Mesendoderm (in vitro differentiated cells): ENCODE measurements around the gene PHKG1.
A peak's percentile ranks its signal among the peaks of the same experiment; 100 is the strongest.
"Not testable (repeated sequence)": the region's sequence is repeated elsewhere in the genome, so short reads cannot be mapped to it uniquely, and the experiment has no call there.

ENCODE experiments used
- DNase-seq: peaks from one replicate; pipeline ENCODE4 v3.0.0; 2013
- H2AK5ac ChIP-seq: 2 replicates; pipeline ENCODE4 v1.6.1; 2013; ENCODE audit warnings: low read length, inconsistent platforms
- H2BK120ac ChIP-seq: 2 replicates; pipeline ENCODE4 v1.6.1; 2013; ENCODE audit warnings: low read depth, mild to moderate bottlenecking, low read length, moderate library complexity, mixed read lengths
- H2BK15ac ChIP-seq: replicated peaks from 2 replicates; pipeline ENCODE4 v1.6.1; 2013; ENCODE audit warnings: low read depth, mild to moderate bottlenecking, moderate library complexity
- H2BK5ac ChIP-seq: 2 replicates; pipeline ENCODE4 v1.6.1; 2013; ENCODE audit warnings: low read length, inconsistent platforms
- H3K18ac ChIP-seq: 2 replicates; pipeline ENCODE4 v1.6.1; 2013; ENCODE audit warnings: mild to moderate bottlenecking, low read length, mixed read lengths
- H3K23ac ChIP-seq: one replicate; pipeline ENCODE4 v1.6.1; 2013; ENCODE audit warnings: low read length
- H3K27ac ChIP-seq: 2 replicates; pipeline ENCODE4 v1.5.1; 2013; ENCODE audit warnings: low read depth, mild to moderate bottlenecking, inconsistent platforms, low read length, moderate library complexity
- H3K27me3 ChIP-seq: 2 replicates; pipeline ENCODE4 v1.6.1; 2013; ENCODE audit warnings: low read length, control low read depth, mild to moderate bottlenecking, inconsistent platforms; ENCODE audit not compliant: insufficient read depth, poor library complexity
- H3K36me3 ChIP-seq: 2 replicates; pipeline ENCODE4 v1.6.1; 2013; ENCODE audit warnings: low read length, inconsistent platforms; ENCODE audit not compliant: control insufficient read depth, insufficient read depth
- H3K4ac ChIP-seq: one replicate; pipeline ENCODE4 v1.6.1; 2013; ENCODE audit warnings: low read depth, mild to moderate bottlenecking, low read length, moderate library complexity
- H3K4me1 ChIP-seq: 2 replicates; pipeline ENCODE4 v1.6.1; 2013; ENCODE audit warnings: low read depth, low read length, inconsistent platforms; ENCODE audit not compliant: control insufficient read depth
- H3K4me2 ChIP-seq: 2 replicates; pipeline ENCODE4 v1.6.1; 2013; ENCODE audit warnings: low read length
- H3K4me3 ChIP-seq: 2 replicates; pipeline ENCODE4 v1.5.1; 2013; ENCODE audit warnings: mild to moderate bottlenecking, low read length
- H3K56ac ChIP-seq: one replicate; pipeline ENCODE4 v1.6.1; 2013; ENCODE audit warnings: low read length
- H3K79me1 ChIP-seq: 2 replicates; pipeline ENCODE4 v1.6.1; 2013; ENCODE audit warnings: low read length, inconsistent platforms
- H3K79me2 ChIP-seq: 2 replicates; pipeline ENCODE4 v1.6.1; 2013; ENCODE audit warnings: mild to moderate bottlenecking, low read length; ENCODE audit not compliant: control insufficient read depth, insufficient read depth
- H3K9ac ChIP-seq: 2 replicates; pipeline ENCODE4 v1.6.1; 2013; ENCODE audit warnings: low read length, inconsistent platforms
- H4K5ac ChIP-seq: one replicate; pipeline ENCODE4 v1.6.1; 2013; ENCODE audit warnings: low read length
- H4K8ac ChIP-seq: one replicate; pipeline ENCODE4 v1.6.1; 2013; ENCODE audit warnings: low read depth, mild to moderate bottlenecking, control low read depth, low read length, moderate library complexity
- WGBS: extraction: QIAGEN DNeasy Blood & Tissue Kit; methylation state at CpG from one replicate; pipeline ENCODE4 v1.1.7; 2013; ENCODE audit warnings: low lambda C conversion rate, missing lambda C conversion rate; ENCODE audit not compliant: insufficient coverage; ENCODE audit errors: extremely low coverage; 5-methylcytosine and 5-hydroxymethylcytosine counted together

Gene PHKG1

DNA sequence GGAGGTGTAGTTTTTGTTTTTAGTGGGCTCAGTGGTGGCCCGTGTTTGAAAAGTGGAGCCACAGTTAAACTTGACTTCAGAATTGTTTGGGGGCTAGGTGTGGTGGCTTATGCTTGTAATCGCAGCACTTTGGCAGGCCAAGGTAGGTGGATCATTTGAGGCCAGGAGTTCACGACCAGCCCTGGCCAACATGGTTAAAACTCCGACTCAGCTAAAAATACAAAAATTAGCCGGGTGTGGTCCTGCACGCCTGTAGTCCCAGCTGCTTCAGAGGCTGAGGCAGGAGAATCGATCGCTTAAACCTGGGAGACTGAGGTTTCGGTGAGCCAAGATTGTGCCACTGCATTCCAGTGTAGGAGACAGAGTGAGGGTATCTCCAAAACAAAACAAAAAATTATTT, 39.4 kb downstream of the PHKG1 start:
- Histone ChIP-seq H2BK5ac (no peak overlapping the region), H3K36me3 (peaks cover 6% of the 10 kb centered on the region)
- no peak for DNase-seq

DNA sequence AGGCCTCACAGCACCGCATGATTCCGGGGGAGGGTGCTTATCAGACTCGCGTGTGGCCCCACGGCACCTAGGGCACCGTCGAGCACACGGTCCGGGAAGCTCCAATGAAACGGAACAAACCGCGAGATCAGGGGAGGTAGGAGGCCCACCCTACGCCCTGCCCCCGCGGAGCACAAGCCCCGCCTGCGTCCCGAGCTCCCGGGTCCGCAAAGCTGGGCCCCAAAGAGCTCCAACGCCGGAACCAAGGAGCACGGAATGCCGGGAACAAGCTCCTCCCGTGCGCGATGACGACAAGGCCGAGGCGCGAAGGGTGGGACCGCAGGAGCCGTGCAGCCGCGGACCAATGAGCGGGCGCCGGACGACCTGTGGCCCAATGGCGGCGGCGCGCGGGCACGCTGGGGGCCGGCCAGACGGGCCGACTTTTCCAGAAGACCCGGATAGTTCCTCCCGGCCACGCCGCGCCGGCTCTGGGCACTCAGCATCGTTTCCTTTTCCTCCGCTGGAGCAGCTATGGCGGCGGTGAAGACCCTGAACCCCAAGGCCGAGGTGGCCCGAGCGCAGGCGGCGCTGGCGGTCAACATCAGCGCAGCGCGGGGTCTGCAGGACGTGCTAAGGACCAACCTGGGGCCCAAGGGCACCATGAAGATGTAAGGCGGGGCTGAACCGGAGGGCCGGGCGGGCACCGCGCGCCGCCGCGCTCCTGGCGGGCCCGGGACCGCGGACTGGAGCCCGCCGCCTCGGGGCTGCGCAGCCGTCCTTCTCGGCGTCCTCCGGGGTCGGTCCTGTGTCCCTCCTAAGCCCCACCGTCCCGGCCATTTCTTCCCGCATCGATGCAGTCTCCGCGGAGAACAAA, 41.2 kb downstream of the PHKG1 start, which contains the start of the genes CCT6A and PSPH:
Gene CCT6A, plus strand, starts transcription at position 427 of the 853 bp plus-strand sequence. Its CDS starts 84 bp downstream, at position 511.
Gene PSPH, minus strand, starts transcription at position 106 of the 853 bp plus-strand sequence. CDS start 30,232 bp downstream, outside the sequence.
- no CpG with 5 or more reads among the region's 97 CpGs for WGBS
- Histone ChIP-seq H2BK15ac (no peak within 1 kb of the TSS), H3K79me2 (peaks cover 40% of the 10 kb centered on the region), H3K36me3 (peaks cover 2% of the 10 kb centered on the region), H3K23ac (peak within 1 kb of the TSS; percentile 97), H3K9ac (peak within 1 kb of the TSS; percentile 99), H3K4ac (peak within 1 kb of the TSS; percentile 100), H2BK120ac (peak within 1 kb of the TSS; percentile 88), H2BK5ac (peak within 1 kb of the TSS; percentile 93), H4K8ac (peak within 1 kb of the TSS; percentile 82), H3K4me2 (peak within 1 kb of the TSS; percentile 79), H2AK5ac (peak within 1 kb of the TSS; percentile 45), H3K27ac (peak within 1 kb of the TSS; percentile 95), H3K27me3 (no peaks in the 10 kb centered on the region), H3K4me3 (peak within 1 kb of the TSS; percentile 99), H3K79me1 (no peaks in the 10 kb centered on the region), H3K18ac (peak within 1 kb of the TSS; percentile 98), H3K4me1 (peaks cover 4% of the 10 kb centered on the region), H4K5ac (no peak within 1 kb of the TSS), H3K56ac (peak within 1 kb of the TSS; percentile 99)
- peak; percentile 99 for DNase-seq

More for the DNA sequence above, 39.4 kb downstream of the PHKG1 start:
- H3K9ac ChIP-seq: peak overlapping the region; percentile 77
- H3K4me3 ChIP-seq: no peak overlapping the region
- H2AK5ac ChIP-seq: no peak overlapping the region
- H3K4ac ChIP-seq: no peak overlapping the region
- peak overlapping the region; percentile 31 for H3K4me2 ChIP-seq
- no peak overlapping the region for H4K5ac ChIP-seq
- H3K4me1 ChIP-seq: peaks cover 4% of the 10 kb centered on the region
- H3K18ac ChIP-seq: no peak overlapping the region
- peaks cover 40% of the 10 kb centered on the region for H3K79me2 ChIP-seq
- no peak overlapping the region for H2BK15ac ChIP-seq
- peak overlapping the region; percentile 78 for H3K56ac ChIP-seq
- H3K27me3 ChIP-seq: no peaks in the 10 kb centered on the region
- H4K8ac ChIP-seq: no peak overlapping the region
- no CpG with 5 or more reads among the region's 9 CpGs for WGBS
- H3K23ac ChIP-seq: no peak overlapping the region
- no peak overlapping the region for H2BK120ac ChIP-seq
- H3K79me1 ChIP-seq: no peaks in the 10 kb centered on the region
- H3K27ac ChIP-seq: no peak overlapping the region

DNA sequence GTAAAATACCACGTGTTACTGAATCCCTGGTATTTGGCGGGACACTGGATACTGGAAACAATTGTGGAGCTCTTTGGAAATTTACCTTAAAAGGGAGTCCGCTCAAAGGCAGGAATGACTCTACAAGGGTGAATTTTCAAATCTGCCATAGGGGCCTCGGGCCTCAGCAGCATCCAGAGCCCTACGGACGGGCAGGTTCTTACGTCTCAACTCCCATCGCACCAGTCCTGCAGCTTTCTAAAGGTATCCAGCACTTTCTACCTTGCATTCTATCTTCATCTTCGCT, 41.8 kb downstream of the PHKG1 start:
- Histone ChIP-seq H2BK120ac (peak overlapping the region; percentile 88), H3K79me2 (peaks cover 40% of the 10 kb centered on the region), H3K4ac (peak overlapping the region; percentile 99), H3K36me3 (peaks cover 2% of the 10 kb centered on the region), H3K9ac (peak overlapping the region; percentile 90), H4K5ac (no peak overlapping the region), H4K8ac (peak overlapping the region; percentile 82), H3K23ac (no peak overlapping the region), H3K79me1 (no peaks in the 10 kb centered on the region), H2AK5ac (no peak overlapping the region), H3K4me2 (peak overlapping the region; percentile 15), H2BK15ac (no peak overlapping the region), H3K4me3 (peak overlapping the region; percentile 70), H3K27me3 (no peaks in the 10 kb centered on the region), H3K4me1 (peaks cover 4% of the 10 kb centered on the region), H3K18ac (peak overlapping the region; percentile 95), H2BK5ac (peak overlapping the region; percentile 33), H3K27ac (peak overlapping the region; percentile 88), H3K56ac (peak overlapping the region; percentile 95)
- no CpG with 5 or more reads among the region's 9 CpGs for WGBS
- DNase-seq: no peak

GRCh38 chr7:56048763-56049162, 44.0 kb downstream of the PHKG1 start:
- WGBS: no CpG with 5 or more reads among the region's 8 CpGs
- not testable (repeated sequence) for H3K36me3 ChIP-seq, H3K56ac ChIP-seq, H3K18ac ChIP-seq, H3K4me1 ChIP-seq, H3K9ac ChIP-seq, H3K23ac ChIP-seq, H4K8ac ChIP-seq, H3K4me3 ChIP-seq, H4K5ac ChIP-seq, H2BK15ac ChIP-seq, H3K4me2 ChIP-seq, H2BK5ac ChIP-seq, H3K27me3 ChIP-seq, H2AK5ac ChIP-seq, H3K27ac ChIP-seq, H3K4ac ChIP-seq, H3K79me1 ChIP-seq, H2BK120ac ChIP-seq
- H3K79me2 ChIP-seq: peaks cover 31% of the 10 kb centered on the region
- DNase-seq: peak; percentile 15

GRCh38 chr7:56048245-56048644, 44.5 kb downstream of the PHKG1 start:
- no peak for DNase-seq
- H3K4me2 ChIP-seq: no peak overlapping the region
- no peak overlapping the region for H3K56ac ChIP-seq
- no peaks in the 10 kb centered on the region for H3K79me1 ChIP-seq
- peaks cover 26% of the 10 kb centered on the region for H3K79me2 ChIP-seq
- no peak overlapping the region for H2BK15ac ChIP-seq
- H3K27ac ChIP-seq: no peak overlapping the region
- no peak overlapping the region for H2AK5ac ChIP-seq
- H3K4ac ChIP-seq: no peak overlapping the region
- H3K4me3 ChIP-seq: no peak overlapping the region
- no peak overlapping the region for H4K5ac ChIP-seq
- no peak overlapping the region for H2BK120ac ChIP-seq
- no peak overlapping the region for H3K18ac ChIP-seq
- no peaks in the 10 kb centered on the region for H3K27me3 ChIP-seq
- H3K9ac ChIP-seq: no peak overlapping the region
- H3K23ac ChIP-seq: no peak overlapping the region
- H3K36me3 ChIP-seq: no peaks in the 10 kb centered on the region
- no CpG with 5 or more reads among the region's 1 CpG for WGBS
- no peak overlapping the region for H2BK5ac ChIP-seq
- no peak overlapping the region for H4K8ac ChIP-seq
- H3K4me1 ChIP-seq: peaks cover 3% of the 10 kb centered on the region
